ENCODE data around the gene LIPT2.

DNA sequence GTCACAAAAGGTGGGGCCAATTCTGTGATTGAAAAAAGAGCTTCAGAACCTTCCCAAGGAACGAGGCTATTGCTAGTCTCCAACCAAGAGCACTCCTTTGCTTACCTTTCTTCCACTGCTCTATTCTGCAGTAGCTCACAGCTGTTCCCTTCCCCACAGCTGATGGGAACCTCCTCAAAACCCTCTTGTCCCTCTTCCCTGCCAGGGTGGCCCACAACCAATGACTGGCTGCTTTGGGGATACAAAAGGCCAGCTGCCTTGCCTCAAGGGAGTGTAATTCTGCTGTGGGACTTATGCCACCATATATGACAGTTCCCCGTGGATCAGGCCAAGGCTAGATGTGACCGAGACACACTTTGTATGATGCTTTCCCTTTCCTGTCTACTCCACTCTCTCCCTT lies 41.2 kb downstream of the LIPT2 start:
- TF ChIP-seq SIN3A (IDR thresholded peaks at IDR 0.05; ENCODE audit: low read depth, low read length) (no peak), NRF1 (conservative IDR thresholded peaks at IDR 0.05; ENCODE audit: low read depth, low read length) (no peak), ZNF274 (IDR thresholded peaks at IDR 0.05; ENCODE audit: insufficient read depth, insufficient read length) (no peak), CREM (IDR thresholded peaks at IDR 0.05; ENCODE audit: low read depth) (no peak), POLR2A (IDR thresholded peaks at IDR 0.05; ENCODE audit: low read depth, low read length) (no peak), SREBF2 (IDR thresholded peaks at IDR 0.05; ENCODE audit: low read length) (no peak), SMARCA5 (IDR thresholded peaks at IDR 0.05) (no peak), PML (IDR thresholded peaks at IDR 0.05; ENCODE audit: low read length) (no peak), EP300 (IDR thresholded peaks at IDR 0.05; ENCODE audit: borderline replicate concordance in 1 of 2, control insufficient read depth in 1 of 2, low read depth in 2 of 2, low read length in 2 of 2) (no peak), ESRRA (IDR thresholded peaks at IDR 0.05; ENCODE audit: low read length) (no peak)
- TF ChIP-seq, protein P1, sequence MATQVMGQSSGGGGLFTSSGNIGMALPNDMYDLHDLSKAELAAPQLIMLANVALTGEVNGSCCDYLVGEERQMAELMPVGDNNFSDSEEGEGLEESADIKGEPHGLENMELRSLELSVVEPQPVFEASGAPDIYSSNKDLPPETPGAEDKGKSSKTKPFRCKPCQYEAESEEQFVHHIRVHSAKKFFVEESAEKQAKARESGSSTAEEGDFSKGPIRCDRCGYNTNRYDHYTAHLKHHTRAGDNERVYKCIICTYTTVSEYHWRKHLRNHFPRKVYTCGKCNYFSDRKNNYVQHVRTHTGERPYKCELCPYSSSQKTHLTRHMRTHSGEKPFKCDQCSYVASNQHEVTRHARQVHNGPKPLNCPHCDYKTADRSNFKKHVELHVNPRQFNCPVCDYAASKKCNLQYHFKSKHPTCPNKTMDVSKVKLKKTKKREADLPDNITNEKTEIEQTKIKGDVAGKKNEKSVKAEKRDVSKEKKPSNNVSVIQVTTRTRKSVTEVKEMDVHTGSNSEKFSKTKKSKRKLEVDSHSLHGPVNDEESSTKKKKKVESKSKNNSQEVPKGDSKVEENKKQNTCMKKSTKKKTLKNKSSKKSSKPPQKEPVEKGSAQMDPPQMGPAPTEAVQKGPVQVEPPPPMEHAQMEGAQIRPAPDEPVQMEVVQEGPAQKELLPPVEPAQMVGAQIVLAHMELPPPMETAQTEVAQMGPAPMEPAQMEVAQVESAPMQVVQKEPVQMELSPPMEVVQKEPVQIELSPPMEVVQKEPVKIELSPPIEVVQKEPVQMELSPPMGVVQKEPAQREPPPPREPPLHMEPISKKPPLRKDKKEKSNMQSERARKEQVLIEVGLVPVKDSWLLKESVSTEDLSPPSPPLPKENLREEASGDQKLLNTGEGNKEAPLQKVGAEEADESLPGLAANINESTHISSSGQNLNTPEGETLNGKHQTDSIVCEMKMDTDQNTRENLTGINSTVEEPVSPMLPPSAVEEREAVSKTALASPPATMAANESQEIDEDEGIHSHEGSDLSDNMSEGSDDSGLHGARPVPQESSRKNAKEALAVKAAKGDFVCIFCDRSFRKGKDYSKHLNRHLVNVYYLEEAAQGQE (IDR thresholded peaks at IDR 0.05; ENCODE audit: low read depth, low read length) = no peak
- TF ChIP-seq, protein P2, sequence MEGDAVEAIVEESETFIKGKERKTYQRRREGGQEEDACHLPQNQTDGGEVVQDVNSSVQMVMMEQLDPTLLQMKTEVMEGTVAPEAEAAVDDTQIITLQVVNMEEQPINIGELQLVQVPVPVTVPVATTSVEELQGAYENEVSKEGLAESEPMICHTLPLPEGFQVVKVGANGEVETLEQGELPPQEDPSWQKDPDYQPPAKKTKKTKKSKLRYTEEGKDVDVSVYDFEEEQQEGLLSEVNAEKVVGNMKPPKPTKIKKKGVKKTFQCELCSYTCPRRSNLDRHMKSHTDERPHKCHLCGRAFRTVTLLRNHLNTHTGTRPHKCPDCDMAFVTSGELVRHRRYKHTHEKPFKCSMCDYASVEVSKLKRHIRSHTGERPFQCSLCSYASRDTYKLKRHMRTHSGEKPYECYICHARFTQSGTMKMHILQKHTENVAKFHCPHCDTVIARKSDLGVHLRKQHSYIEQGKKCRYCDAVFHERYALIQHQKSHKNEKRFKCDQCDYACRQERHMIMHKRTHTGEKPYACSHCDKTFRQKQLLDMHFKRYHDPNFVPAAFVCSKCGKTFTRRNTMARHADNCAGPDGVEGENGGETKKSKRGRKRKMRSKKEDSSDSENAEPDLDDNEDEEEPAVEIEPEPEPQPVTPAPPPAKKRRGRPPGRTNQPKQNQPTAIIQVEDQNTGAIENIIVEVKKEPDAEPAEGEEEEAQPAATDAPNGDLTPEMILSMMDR (IDR thresholded peaks at IDR 0.05 in 2 of 3, conservative IDR thresholded peaks at IDR 0.05 in 1 of 3; ENCODE audit: control insufficient read depth in 2 of 3, extremely low read depth in 1 of 3, insufficient read depth in 1 of 3, low read depth in 3 of 3, low read length in 3 of 3) = no peak
- TF ChIP-seq, protein P3, sequence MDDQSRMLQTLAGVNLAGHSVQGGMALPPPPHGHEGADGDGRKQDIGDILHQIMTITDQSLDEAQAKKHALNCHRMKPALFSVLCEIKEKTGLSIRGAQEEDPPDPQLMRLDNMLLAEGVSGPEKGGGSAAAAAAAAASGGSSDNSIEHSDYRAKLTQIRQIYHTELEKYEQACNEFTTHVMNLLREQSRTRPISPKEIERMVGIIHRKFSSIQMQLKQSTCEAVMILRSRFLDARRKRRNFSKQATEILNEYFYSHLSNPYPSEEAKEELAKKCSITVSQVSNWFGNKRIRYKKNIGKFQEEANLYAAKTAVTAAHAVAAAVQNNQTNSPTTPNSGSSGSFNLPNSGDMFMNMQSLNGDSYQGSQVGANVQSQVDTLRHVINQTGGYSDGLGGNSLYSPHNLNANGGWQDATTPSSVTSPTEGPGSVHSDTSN (IDR thresholded peaks at IDR 0.05; ENCODE audit: insufficient replicate concordance, low read depth, low read length) = no peak
- TF ChIP-seq, protein P4, sequence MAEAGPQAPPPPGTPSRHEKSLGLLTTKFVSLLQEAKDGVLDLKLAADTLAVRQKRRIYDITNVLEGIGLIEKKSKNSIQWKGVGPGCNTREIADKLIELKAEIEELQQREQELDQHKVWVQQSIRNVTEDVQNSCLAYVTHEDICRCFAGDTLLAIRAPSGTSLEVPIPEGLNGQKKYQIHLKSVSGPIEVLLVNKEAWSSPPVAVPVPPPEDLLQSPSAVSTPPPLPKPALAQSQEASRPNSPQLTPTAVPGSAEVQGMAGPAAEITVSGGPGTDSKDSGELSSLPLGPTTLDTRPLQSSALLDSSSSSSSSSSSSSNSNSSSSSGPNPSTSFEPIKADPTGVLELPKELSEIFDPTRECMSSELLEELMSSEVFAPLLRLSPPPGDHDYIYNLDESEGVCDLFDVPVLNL (IDR thresholded peaks at IDR 0.05; ENCODE audit: low read depth, low read length) = no peak

All from GM12878 (cell line).